Measurements from ENCODE around the gene DRP2. TPM values are rescaled to one million over a fixed set of nuclear protein-coding genes. Genes with fewer than 3 reads are reported as not detected.

DRP2 gene
- total RNA-seq, 2 donors from 2014 or later, result 0.14 to 0.99 TPM

DNA sequence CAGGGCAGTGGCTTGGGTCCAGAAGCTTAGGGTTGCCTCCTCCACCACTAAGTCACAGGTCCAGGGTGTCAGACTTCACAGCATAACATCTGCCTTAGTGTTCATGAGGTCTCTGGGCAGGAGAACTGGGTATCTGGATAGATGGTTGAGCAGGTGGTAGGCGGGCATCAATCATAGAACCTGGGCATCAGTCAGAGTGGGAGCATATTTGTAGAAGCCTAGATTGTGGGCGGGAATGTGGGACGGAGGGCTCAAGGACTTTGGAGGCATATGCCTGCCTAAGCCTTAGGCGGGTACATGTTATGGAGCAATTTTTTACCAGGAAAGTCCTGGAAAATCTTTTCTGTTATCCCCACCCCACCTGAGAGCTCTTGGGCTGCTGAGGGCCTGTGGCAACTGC lies 43.0 kb downstream of the DRP2 start:
- Histone ChIP-seq H3K27me3 (replicated peaks; ENCODE audit: insufficient read depth) (no peaks in the 10 kb centered on the region), H3K4me3 (no peak overlapping the region)
- TF ChIP-seq, protein P1, sequence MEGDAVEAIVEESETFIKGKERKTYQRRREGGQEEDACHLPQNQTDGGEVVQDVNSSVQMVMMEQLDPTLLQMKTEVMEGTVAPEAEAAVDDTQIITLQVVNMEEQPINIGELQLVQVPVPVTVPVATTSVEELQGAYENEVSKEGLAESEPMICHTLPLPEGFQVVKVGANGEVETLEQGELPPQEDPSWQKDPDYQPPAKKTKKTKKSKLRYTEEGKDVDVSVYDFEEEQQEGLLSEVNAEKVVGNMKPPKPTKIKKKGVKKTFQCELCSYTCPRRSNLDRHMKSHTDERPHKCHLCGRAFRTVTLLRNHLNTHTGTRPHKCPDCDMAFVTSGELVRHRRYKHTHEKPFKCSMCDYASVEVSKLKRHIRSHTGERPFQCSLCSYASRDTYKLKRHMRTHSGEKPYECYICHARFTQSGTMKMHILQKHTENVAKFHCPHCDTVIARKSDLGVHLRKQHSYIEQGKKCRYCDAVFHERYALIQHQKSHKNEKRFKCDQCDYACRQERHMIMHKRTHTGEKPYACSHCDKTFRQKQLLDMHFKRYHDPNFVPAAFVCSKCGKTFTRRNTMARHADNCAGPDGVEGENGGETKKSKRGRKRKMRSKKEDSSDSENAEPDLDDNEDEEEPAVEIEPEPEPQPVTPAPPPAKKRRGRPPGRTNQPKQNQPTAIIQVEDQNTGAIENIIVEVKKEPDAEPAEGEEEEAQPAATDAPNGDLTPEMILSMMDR (IDR thresholded peaks at IDR 0.05), result no peak

GRCh38 chrX:101263766-101264165 lies 44.2 kb downstream of the DRP2 start:
- H3K27me3 ChIP-seq (replicated peaks; ENCODE audit: insufficient read depth), result no peaks in the 10 kb centered on the region
- no peak overlapping the region for H3K4me3 ChIP-seq
- H3K27ac ChIP-seq, result peak overlapping the region in 1 of 2 donors; percentile 16
- H3K9me3 ChIP-seq, result no peaks in the 10 kb centered on the region
- no peaks in the 10 kb centered on the region for H3K4me1 ChIP-seq (ENCODE audit: control insufficient read depth in 1 of 2, low read depth in 2 of 2)
- DNase-seq (ENCODE audit: low spot score), result no peak
- ATAC-seq (ENCODE audit: insufficient number of reproducible peaks, low FRiP score, low read depth), result no peak
- TF ChIP-seq, protein P1 (IDR thresholded peaks at IDR 0.05), result no peak
- no peaks in the 10 kb centered on the region for H3K36me3 ChIP-seq

More for the DNA sequence above, 43.0 kb downstream of the DRP2 start:
- H3K4me1 ChIP-seq (ENCODE audit: control insufficient read depth in 1 of 2, low read depth in 2 of 2), result no peaks in the 10 kb centered on the region
- H3K36me3 ChIP-seq, result no peaks in the 10 kb centered on the region
- H3K27ac ChIP-seq, result no peak overlapping the region
- no peaks in the 10 kb centered on the region for H3K9me3 ChIP-seq
- DNase-seq (ENCODE audit: low spot score) (no peak), ATAC-seq (ENCODE audit: insufficient number of reproducible peaks, low FRiP score, low read depth) (no peak)

GRCh38 chrX:101265869-101266428 lies 46.4 kb downstream of the DRP2 start:
- Histone ChIP-seq H3K4me1 (ENCODE audit: control insufficient read depth in 1 of 2, low read depth in 2 of 2) (no peaks in the 10 kb centered on the region), H3K36me3 (no peaks in the 10 kb centered on the region), H3K4me3 (no peak overlapping the region), H3K27me3 (replicated peaks; ENCODE audit: insufficient read depth) (no peaks in the 10 kb centered on the region), H3K9me3 (no peaks in the 10 kb centered on the region), H3K27ac (no peak overlapping the region)
- no peak for ATAC-seq (ENCODE audit: insufficient number of reproducible peaks, low FRiP score, low read depth)
- TF ChIP-seq, protein P1 (IDR thresholded peaks at IDR 0.05), result no peak
- no peak for DNase-seq (ENCODE audit: low spot score)

GRCh38 chrX:101274198-101274597 lies 54.6 kb downstream of the DRP2 start:
- Histone ChIP-seq H3K4me1 (ENCODE audit: control insufficient read depth in 1 of 2, low read depth in 2 of 2) (no peaks in the 10 kb centered on the region), H3K9me3 (no peaks in the 10 kb centered on the region), H3K4me3 (no peak overlapping the region), H3K36me3 (no peaks in the 10 kb centered on the region), H3K27me3 (replicated peaks; ENCODE audit: insufficient read depth) (no peaks in the 10 kb centered on the region), H3K27ac (no peak overlapping the region)
- ATAC-seq (ENCODE audit: insufficient number of reproducible peaks, low FRiP score, low read depth) (no peak), DNase-seq (ENCODE audit: low spot score) (no peak)
- TF ChIP-seq, protein P1 (IDR thresholded peaks at IDR 0.05), result no peak

- H3K36me3 ChIP-seq, result no peaks in the 10 kb centered on the region
- no peaks in the 10 kb centered on the region for H3K27me3 ChIP-seq (replicated peaks; ENCODE audit: insufficient read depth)
- H3K4me1 ChIP-seq (ENCODE audit: control insufficient read depth in 1 of 2, low read depth in 2 of 2), result no peaks in the 10 kb centered on the region
- H3K27ac ChIP-seq, result no peak overlapping the region
- H3K9me3 ChIP-seq, result no peaks in the 10 kb centered on the region
- ATAC-seq (ENCODE audit: insufficient number of reproducible peaks, low FRiP score, low read depth), result no peak
- H3K4me3 ChIP-seq, result no peak overlapping the region
- no peak for DNase-seq (ENCODE audit: low spot score)
- TF ChIP-seq, protein P1 (IDR thresholded peaks at IDR 0.05), result no peak
Measured at GRCh38 chrX:101276238-101276637, 56.7 kb downstream of the DRP2 start.
